Esophagus mucosa (tissue), 1 donor: ENCODE measurements around the gene CTDNEP1. TPM values are rescaled to one million over a fixed set of nuclear protein-coding genes. Genes with fewer than 3 reads are reported as not detected.

Experiments used
- ATAC-seq: fragments of 200-7000 bp; cut with Tn5 transposase; one replicate; pipeline ENCODE4 v1.9.1; 2020
- total RNA-seq: library from RNA; stranded (reverse); gene quantifications from one replicate; pipeline ENCODE4 v1.2.4, GENCODE V29; 2023
- donor health status: DM: yes; HTN: yes; CAD: no.

The CTDNEP1 gene
- total RNA-seq, 1 donor from 2014 or later = 87.6 TPM

DNA sequence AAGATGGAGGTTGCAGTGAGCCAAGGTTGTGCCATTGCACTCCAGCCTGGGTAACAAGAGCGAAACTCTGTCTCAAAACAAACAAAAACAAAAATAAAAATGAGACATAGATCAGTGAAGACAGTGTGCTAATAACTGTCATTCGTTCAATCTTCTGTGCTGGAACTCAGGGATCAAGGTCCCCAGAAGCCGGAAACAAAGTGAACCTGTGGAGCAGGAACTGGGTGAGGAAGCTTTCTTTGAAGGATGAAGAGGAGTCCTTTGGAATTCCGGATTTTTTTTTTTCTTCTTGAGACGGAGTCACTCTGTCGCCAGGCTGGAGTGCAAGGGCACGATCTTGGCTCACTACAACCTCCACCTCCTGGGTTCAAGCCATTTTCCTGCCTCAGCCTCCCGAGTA, 27.9 kb upstream of the CTDNEP1 start:
- ATAC-seq = no peak

DNA sequence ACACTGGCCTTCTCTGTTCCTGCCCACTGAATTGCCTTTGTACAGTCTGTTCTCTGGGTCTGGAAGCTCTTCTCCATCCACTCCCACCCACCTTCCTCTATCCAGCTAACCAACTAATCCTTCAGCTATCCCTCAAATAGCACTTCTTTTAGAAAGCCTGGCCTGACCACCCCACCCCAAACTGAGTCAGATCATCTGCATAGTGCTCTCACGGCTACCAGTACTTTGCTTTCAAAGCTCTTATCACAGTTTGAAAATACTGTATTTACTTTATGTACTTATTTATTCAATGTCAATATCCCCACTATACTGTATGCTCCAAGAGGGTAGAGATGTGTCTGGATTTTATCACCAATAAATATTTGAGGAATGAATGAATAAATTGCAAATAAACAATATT, 15.2 kb upstream of the CTDNEP1 start:
- ATAC-seq = no peak

- ATAC-seq = no peak
Observed at GRCh38 chr17:7263801-7264078, 12.2 kb upstream of the CTDNEP1 start.

DNA sequence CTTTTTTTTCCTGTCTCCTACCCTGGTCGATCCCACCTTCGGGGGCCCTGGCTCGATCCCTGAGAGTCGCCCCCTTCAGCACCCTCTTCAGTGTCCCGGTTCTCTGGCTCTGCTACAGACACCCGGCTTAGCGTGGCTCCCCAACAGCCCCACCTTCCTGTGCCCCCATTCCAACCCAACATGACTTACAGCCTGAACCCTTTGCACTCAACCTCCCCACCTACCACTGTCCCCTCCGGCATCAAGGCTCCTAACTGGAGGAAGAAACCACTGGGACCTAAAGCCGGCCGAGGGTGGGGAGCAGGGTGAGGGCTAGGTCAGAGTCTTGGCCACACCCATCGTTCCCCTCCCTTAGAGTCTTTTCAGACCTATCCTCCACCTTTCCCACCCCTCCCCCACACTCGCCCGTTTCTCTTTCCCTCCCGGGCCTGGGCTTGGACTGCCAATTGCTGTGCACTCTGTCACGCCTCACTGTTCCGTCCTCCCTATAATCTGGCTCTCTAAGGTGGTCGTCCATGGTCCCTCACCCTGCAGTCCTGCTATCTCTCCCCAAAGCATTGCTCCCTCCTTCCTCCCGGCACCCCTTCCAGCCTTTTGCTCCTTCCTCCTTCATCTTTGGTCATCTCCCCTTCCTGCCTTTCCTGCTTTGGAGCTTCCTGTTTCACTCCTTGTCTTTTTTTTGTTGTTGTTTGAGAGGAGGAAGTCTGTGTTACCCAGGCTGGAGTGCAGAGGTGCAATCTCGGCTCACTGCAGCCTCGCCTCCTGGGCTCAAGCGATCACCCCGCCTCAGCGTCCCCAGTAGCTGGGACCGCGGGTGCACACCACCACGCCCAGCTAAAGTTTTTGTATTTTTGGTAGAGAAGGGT, 11.6 kb upstream of the CTDNEP1 start:
- ATAC-seq = peak; percentile 70

GRCh38 chr17:7262192-7262934, 10.8 kb upstream of the CTDNEP1 start, which contains the start of gene CLDN7:
Gene CLDN7, minus strand, starts transcription at chr17:7262478. Its CDS starts 435 bp downstream, at chr17:7262043.
- peak; percentile 79 for ATAC-seq

DNA sequence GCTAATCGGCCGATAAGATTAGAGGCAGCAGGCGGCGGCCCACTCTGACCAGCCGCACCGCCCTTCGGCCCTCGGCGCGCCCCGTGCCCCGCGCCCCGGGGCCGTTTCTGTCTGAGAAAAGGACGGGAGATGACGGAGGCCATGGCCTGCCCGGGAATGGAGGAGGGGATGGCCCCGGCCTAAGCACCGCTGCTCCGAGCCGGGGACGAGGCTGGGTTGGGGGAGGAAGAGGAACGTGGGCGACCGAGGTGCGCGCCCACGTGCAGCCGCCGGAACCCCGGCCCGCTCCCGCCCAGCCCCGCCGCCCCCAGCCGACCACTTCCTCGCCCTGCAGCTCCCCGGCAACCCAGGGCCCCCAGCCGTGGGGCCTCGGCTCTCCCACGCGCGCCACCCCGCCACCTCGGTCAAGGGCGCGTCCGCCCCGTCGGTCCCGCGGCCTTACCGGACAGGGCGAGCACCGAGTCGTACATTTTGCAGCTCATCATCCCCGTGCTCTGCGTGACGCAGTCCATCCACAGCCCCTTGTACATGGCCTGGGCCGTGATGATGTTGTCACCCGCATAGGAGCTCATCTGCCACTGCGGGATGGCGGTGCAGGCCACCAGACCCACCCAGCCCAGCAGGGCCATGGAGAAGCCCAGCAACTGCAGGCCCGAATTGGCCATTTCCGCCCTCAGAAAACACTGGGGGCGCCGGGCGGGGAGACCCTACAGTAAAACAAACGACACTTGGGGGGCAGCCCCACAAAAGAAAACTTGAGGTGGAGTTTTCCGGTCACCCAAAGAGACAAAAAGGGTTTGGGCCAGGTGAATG, 10.1 kb upstream of the CTDNEP1 start:
- ATAC-seq = peak; percentile 0

DNA sequence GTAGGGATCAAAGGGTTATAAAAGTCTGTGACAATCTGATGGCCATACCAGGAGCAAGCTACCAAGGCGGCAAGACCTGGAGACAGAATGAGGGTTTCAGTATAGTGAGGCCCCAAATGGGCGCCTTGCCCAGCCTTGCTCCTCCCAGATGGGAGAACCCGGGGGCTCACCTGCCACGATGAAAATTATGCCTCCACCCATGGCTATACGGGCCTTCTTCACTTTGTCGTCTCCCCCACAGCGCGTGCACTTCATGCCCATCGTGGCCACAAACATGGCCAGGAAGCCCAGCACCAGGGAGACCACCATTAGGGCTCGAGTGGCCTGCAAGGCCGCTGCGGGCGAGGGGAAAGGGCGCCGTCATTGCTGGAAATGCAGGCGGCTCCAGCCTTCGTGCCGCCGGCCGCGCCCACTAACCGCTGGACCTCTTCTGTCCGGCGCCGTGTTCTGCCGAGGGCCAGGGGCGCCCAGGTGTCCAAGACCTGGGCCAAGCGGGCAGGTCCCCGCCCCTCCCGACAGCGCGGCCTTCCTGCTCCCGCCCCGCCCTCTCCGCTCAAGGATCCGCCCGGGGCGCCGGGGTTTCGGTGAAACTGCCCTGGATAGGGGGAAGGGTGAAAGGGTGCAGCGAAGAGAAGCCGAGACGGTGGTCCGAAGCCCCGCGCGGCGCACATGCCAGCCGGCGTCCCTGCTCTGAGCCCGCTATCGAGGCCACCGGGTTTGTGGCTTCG, 9.3 kb upstream of the CTDNEP1 start:
- peak; percentile 39 for ATAC-seq

GRCh38 chr17:7260151-7260550, 8.6 kb upstream of the CTDNEP1 start:
- no peak for ATAC-seq

DNA sequence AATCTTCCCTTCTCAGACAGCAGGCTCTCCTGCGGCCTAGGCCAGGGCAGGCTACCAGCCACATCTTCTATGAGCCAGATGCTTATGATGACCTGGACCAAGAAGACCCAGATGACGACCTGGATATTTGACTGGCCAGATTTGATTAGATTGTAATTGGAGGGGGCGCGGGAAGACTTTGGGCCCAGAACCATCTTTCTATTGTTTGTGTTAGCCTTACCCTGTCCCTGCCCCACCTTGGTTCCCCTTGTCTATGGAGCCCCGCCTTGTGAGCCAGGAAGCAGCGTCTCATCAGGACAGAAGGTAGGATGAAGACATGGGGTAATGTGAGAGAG, 8.0 kb upstream of the CTDNEP1 start:
- ATAC-seq = no peak

DNA sequence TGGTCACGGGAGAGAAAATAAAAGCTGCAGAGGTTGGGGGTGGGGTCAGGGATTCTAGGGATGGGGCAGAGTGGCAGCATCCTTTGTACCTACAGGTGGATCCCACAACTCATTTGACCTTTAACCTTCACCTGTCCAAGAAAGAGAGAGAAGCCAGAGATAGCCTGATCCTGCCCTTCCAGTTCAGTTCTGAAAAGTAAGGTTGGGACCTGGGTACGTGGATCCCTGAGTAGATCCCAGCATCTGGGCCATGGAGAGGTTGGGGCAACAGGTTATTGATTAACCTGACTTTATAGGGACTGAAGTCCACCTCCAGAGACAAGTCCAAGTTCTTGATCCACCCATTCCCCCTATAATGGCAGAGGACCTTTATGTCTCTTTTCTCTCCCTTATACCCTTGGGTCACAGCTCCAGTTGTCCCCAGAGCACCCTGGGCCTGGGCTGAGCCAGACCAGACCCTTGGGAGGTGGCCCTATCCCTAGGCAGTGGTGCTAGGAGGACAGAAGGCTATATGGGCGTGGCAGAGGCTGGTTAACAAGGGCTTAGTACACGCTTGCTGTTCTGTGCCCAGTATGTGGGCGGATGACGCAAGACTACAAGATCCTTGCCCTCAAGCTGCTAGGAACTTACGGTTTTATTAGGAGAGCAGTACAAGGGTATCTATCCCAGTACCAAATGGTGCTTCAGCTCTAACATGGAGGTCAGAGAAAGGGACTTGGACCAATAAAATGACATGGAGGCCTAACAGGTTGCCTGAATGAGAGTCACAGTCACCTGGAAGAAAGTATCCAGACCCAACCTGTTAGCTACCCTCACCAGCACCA, 7.4 kb upstream of the CTDNEP1 start:
- peak; percentile 26 for ATAC-seq

GRCh38 chr17:7256766-7257456, 5.4 kb upstream of the CTDNEP1 start:
- ATAC-seq = no peak

DNA sequence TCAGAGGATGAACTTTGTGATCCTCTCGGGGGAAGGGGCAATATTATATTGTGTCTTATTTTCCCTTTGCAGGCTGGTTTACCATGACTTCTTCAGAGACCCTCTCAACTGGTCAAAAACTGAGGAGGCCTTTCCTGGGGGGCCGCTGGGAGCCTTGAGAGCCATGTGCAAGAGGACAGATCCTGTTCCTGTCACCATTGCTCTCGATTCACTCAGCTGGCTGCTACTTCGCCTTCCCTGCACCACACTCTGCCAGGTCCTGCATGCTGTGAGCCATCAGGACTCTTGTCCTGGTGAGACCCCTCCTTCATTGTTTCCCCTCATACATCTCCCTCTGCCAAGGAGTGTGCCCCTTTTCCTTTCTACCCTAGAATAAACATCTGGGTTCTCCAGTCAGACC, 3.0 kb upstream of the CTDNEP1 start:
- ATAC-seq = no peak

GRCh38 chr17:7253082-7253481, 1.5 kb upstream of the CTDNEP1 start:
- no peak for ATAC-seq

DNA sequence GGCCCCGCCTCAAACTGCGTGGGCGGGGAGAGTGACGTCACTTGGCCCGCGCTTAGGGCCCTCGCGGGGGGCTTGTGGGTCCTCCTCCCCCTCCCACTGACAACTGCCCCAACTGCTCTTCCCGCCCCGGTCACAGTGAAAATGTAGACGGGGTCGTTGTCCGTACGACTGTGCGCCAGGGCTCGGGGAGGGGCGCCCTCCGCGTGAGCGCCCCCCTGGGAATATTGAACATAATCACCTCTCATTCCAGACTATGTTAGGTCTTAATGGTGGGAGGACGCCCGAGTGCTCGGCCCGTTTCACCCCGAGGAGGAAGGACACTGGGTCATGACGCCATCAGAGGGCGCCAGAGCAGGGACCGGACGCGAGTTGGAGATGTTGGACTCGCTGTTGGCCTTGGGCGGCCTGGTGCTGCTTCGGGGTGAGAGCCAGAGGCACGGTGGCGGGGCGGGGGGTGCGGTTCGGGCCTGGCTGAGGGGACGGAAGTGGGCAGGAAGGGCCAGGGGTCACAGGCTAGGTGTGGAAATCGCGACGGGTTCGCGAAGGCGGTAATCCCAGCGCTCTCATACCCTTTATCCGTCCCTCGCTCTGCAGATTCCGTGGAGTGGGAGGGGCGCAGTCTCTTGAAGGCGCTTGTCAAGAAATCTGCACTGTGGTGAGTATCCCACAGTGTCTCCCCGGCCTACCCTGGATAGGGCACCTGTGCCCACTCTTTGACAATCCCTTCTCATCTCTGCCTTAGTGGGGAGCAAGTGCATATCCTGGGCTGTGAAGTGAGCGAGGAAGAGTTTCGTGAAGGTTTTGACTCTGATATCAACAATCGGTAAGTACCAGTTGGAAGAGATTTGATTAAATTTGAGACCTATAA, 876 bp upstream of the CTDNEP1 start, which contains the start of gene ELP5:
Gene ELP5, plus strand, starts transcription at position 40 of the 868 bp plus-strand sequence. Its CDS starts 336 bp downstream, at position 376.
- peak; percentile 72 for ATAC-seq

GRCh38 chr17:7250695-7251627, 573 bp downstream of the CTDNEP1 start:
- peak; percentile 17 for ATAC-seq

DNA sequence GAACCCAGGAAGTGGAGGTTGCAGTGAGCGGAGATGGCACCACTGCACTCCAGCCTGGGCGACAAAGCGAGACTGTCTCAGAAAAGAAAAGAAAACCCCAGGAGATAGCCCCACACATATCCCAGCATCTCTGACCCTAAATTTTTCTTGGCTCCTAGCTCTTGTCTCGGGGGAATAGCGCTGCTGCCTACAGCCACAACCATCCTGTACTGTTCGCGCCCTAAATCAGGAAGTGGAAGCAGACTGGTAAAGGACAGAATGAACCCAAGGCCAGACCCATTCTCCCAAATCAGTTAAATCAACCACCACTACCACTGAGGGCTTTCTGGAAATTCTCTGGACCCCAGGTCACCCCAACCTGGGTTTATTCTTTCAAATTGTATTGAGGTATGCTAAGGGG, 1.7 kb downstream of the CTDNEP1 start:
- no peak for ATAC-seq

GRCh38 chr17:7249214-7249613, 2.3 kb downstream of the CTDNEP1 start:
- ATAC-seq = no peak

GRCh38 chr17:7248796-7249195, 2.7 kb downstream of the CTDNEP1 start:
- ATAC-seq = no peak

- ATAC-seq = no peak
Observed at GRCh38 chr17:7246779-7247178, 4.8 kb downstream of the CTDNEP1 start.
